GM08714 (cell line): ENCODE measurements around the gene OLFM2.
"Not testable (repeated sequence)": the region's sequence is repeated elsewhere in the genome, so short reads cannot be mapped to it uniquely, and the experiment has no call there.

ENCODE experiments used
- H3K4me3 ChIP-seq: fragments of 200-500 bp; sonication (Bioruptor generic); 2 replicates; pipeline ENCODE4 v1.5.1; 2014; ENCODE audit warnings: mild to moderate bottlenecking, low read length, inconsistent platforms
- ZNF274 ChIP-seq: IDR thresholded peaks from 2 replicates; pipeline ENCODE4 v1.6.1; 2012; ENCODE audit warnings: mild to moderate bottlenecking, low read depth, low read length

The OLFM2 gene

GRCh38 chr19:9934132-9934950, 2.0 kb downstream of the OLFM2 start:
- H3K4me3 ChIP-seq, result no peak overlapping the region
- TF ChIP-seq ZNF274, result no peak

- no peak for TF ChIP-seq ZNF274
- H3K4me3 ChIP-seq, result no peak overlapping the region
These were observed 3.5 kb downstream of the OLFM2 start for GRCh38 chr19:9932835-9933234.

GRCh38 chr19:9931629-9932028, 4.7 kb downstream of the OLFM2 start:
- no peak overlapping the region for H3K4me3 ChIP-seq
- no peak for TF ChIP-seq ZNF274

GRCh38 chr19:9923440-9923839, 12.9 kb downstream of the OLFM2 start:
- TF ChIP-seq ZNF274, result no peak

GRCh38 chr19:9922782-9923379, 13.4 kb downstream of the OLFM2 start:
- H3K4me3 ChIP-seq, result not testable (repeated sequence)

More at GRCh38 chr19:9923440-9923839, 12.9 kb downstream of the OLFM2 start:
- no peak overlapping the region for H3K4me3 ChIP-seq

- H3K4me3 ChIP-seq, result no peak overlapping the region
- no peak for TF ChIP-seq ZNF274
These were observed 19.0 kb downstream of the OLFM2 start for GRCh38 chr19:9917321-9917720.

- H3K4me3 ChIP-seq, result no peak overlapping the region
- no peak for TF ChIP-seq ZNF274
These were observed 19.6 kb downstream of the OLFM2 start for GRCh38 chr19:9916719-9917118.

GRCh38 chr19:9914315-9915207, 21.8 kb downstream of the OLFM2 start:
- H3K4me3 ChIP-seq, result peak overlapping the region; percentile 39; the same call in 1 of the 2 replicates
- no peak for TF ChIP-seq ZNF274

GRCh38 chr19:9914001-9914314, 22.4 kb downstream of the OLFM2 start:
- H3K4me3 ChIP-seq, result peak overlapping the region; percentile 39; the same call in 1 of the 2 replicates
- no peak for TF ChIP-seq ZNF274

GRCh38 chr19:9913237-9914000, 22.9 kb downstream of the OLFM2 start:
- no peak overlapping the region for H3K4me3 ChIP-seq
- no peak for TF ChIP-seq ZNF274

- H3K4me3 ChIP-seq, result no peak overlapping the region
- TF ChIP-seq ZNF274, result no peak
These were observed 23.6 kb downstream of the OLFM2 start for GRCh38 chr19:9912551-9913236.

GRCh38 chr19:9911524-9912185, 24.7 kb downstream of the OLFM2 start:
- no peak overlapping the region for H3K4me3 ChIP-seq
- no peak for TF ChIP-seq ZNF274

GRCh38 chr19:9910625-9911024, 25.7 kb downstream of the OLFM2 start:
- no peak for TF ChIP-seq ZNF274
- H3K4me3 ChIP-seq, result no peak overlapping the region
